Measurements from ENCODE around the gene UFSP1.
"Not testable (repeated sequence)": the region's sequence is repeated elsewhere in the genome, so short reads cannot be mapped to it uniquely, and the experiment has no call there.

UFSP1 gene

DNA sequence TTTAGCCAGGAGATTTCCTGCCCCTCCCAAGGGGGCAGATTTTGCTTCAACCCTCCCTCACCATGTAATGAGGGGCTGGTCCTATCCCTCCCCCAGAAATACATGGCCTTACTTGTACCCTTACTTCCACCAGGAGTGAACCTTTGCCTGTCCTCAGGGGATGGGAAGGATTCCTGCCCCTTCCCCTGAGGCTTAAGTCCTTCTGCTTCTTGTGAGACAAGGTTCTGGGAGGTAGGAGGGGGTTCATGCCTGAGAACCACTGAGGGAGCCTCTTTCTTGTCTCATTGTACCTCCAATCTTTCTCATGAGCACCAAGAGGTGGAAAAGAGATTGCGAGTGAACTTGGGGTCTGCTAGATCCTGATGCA lies 40.3 kb upstream of the UFSP1 start:
- H3K9me3 ChIP-seq (ENCODE audit: low read length), result peaks cover 6% of the 10 kb centered on the region
- no peaks in the 10 kb centered on the region for H3K4me1 ChIP-seq (ENCODE audit: insufficient read depth, low read length, severe bottlenecking)
- H3F3A ChIP-seq (ENCODE audit: insufficient read depth, low read length), result no peaks in the 10 kb centered on the region
- no peak overlapping the region for H3K27ac ChIP-seq (ENCODE audit: low read depth, low read length, poor library complexity, severe bottlenecking)
- no peaks in the 10 kb centered on the region for H3K36me3 ChIP-seq (ENCODE audit: insufficient read depth, low read length)
- TF ChIP-seq EZH2 (IDR thresholded peaks at IDR 0.05; ENCODE audit: borderline replicate concordance, low read length), result no peak
- TF ChIP-seq, protein P1, sequence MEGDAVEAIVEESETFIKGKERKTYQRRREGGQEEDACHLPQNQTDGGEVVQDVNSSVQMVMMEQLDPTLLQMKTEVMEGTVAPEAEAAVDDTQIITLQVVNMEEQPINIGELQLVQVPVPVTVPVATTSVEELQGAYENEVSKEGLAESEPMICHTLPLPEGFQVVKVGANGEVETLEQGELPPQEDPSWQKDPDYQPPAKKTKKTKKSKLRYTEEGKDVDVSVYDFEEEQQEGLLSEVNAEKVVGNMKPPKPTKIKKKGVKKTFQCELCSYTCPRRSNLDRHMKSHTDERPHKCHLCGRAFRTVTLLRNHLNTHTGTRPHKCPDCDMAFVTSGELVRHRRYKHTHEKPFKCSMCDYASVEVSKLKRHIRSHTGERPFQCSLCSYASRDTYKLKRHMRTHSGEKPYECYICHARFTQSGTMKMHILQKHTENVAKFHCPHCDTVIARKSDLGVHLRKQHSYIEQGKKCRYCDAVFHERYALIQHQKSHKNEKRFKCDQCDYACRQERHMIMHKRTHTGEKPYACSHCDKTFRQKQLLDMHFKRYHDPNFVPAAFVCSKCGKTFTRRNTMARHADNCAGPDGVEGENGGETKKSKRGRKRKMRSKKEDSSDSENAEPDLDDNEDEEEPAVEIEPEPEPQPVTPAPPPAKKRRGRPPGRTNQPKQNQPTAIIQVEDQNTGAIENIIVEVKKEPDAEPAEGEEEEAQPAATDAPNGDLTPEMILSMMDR (IDR thresholded peaks at IDR 0.05; ENCODE audit: low read length), result no peak
- no peak overlapping the region for H2AFZ ChIP-seq (ENCODE audit: low read length)
- no peak overlapping the region for H3K4me2 ChIP-seq (ENCODE audit: low read length)
- no peaks in the 10 kb centered on the region for H3K9me2 ChIP-seq (ENCODE audit: low read depth, low read length)
- no peaks in the 10 kb centered on the region for H4K20me1 ChIP-seq (ENCODE audit: insufficient read depth, low read length)
- H3K9ac ChIP-seq (ENCODE audit: low read length), result no peak overlapping the region
- peaks cover 17% of the 10 kb centered on the region; the same call in 1 of the 2 replicates for H3K27me3 ChIP-seq (ENCODE audit: insufficient read depth, low read length)
- no peaks in the 10 kb centered on the region for H3K79me2 ChIP-seq (ENCODE audit: insufficient read depth, low read length)
- no peak overlapping the region for H3K4me3 ChIP-seq (ENCODE audit: low read depth, low read length, poor library complexity, severe bottlenecking)

DNA sequence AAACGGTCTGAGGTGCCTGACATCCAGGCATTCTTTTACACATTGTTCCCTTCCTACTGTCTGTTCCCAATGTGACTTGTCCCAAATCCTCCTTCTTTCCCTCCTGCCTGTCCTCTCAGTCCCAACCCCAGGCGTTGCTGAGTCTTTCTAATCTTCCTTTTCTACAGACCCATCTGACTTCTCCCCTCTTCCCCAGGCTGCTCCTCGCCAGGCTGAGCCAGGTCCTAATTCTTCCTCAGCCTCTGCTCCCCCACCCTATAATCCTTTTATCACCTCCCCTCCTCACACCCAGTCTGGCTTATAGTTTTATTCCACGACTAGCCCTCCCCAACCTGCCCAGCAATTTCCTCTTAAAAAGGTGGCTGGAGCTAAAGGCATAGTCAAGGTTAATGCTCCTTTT lies 34.1 kb upstream of the UFSP1 start:
- H3K27ac ChIP-seq (ENCODE audit: low read depth, low read length, poor library complexity, severe bottlenecking); H3K79me2 ChIP-seq (ENCODE audit: insufficient read depth, low read length); H3K9me2 ChIP-seq (ENCODE audit: low read depth, low read length); H3K9me3 ChIP-seq (ENCODE audit: low read length); H3K36me3 ChIP-seq (ENCODE audit: insufficient read depth, low read length); H3K4me2 ChIP-seq (ENCODE audit: low read length); H4K20me1 ChIP-seq (ENCODE audit: insufficient read depth, low read length); H3K27me3 ChIP-seq (ENCODE audit: insufficient read depth, low read length); H3K4me1 ChIP-seq (ENCODE audit: insufficient read depth, low read length, severe bottlenecking); H3F3A ChIP-seq (ENCODE audit: insufficient read depth, low read length); H3K4me3 ChIP-seq (ENCODE audit: low read depth, low read length, poor library complexity, severe bottlenecking); H3K9ac ChIP-seq (ENCODE audit: low read length); H2AFZ ChIP-seq (ENCODE audit: low read length): not testable (repeated sequence)

DNA sequence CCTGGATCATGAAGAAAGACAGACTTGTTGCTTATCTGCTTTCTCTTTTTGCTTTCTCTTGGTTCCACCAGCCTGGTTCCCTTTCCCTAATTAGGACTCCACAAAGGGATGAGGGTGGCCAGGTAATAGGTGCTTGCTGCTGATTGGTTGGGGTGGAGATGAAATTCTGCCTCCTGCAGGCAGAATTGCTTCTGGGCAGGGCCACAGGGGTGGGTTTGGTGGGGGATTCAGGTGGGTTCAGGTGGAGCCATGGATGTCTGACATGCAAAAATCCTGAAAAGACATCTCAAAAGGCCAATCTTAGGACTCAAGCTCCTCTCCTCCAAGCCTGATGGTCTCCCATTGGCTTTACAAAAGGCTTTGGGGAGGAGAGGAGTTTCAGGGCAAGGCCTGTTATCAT lies 31.5 kb upstream of the UFSP1 start:
- Histone ChIP-seq H2AFZ (ENCODE audit: low read length) (no peak overlapping the region), H3K4me1 (ENCODE audit: insufficient read depth, low read length, severe bottlenecking) (no peaks in the 10 kb centered on the region)

DNA sequence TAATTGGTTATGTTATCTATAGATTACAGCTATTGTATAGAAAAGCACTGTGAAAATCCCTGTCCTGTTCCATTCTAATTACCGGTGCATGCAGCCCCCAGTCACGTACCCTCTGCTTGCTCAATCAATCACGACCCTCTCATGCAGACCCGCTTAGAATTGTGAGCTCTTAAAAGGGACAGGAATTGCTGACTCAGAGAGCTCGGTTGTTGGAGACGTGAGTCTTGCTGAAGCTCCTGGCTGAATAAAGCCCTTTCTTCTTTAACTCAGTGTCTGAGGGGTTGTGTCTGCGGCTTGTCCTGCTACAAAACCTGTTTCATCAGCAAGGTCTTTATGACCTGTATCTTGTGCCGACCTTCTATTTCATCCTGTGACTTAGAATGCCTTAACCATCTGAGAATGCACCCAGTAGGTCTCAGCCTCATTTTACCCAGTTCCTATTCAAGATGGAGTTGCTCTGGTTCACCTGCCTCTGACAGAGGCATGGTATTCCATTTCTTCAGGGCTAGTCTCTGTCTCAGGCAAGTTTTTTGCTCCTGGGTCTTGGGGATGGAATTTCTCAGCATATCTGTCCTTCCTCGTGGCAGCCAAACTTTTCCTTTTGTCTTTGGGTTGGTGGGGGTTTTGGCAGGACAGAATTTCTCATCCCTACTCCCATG lies 30.4 kb upstream of the UFSP1 start:
- not testable (repeated sequence) for H3K36me3 ChIP-seq (ENCODE audit: insufficient read depth, low read length); H3K9me3 ChIP-seq (ENCODE audit: low read length); H3K4me3 ChIP-seq (ENCODE audit: low read depth, low read length, poor library complexity, severe bottlenecking); H2AFZ ChIP-seq (ENCODE audit: low read length); H3K4me1 ChIP-seq (ENCODE audit: insufficient read depth, low read length, severe bottlenecking); H3K79me2 ChIP-seq (ENCODE audit: insufficient read depth, low read length); H3K9me2 ChIP-seq (ENCODE audit: low read depth, low read length); H3K27me3 ChIP-seq (ENCODE audit: insufficient read depth, low read length); H3K4me2 ChIP-seq (ENCODE audit: low read length); H3K27ac ChIP-seq (ENCODE audit: low read depth, low read length, poor library complexity, severe bottlenecking); H3K9ac ChIP-seq (ENCODE audit: low read length); H4K20me1 ChIP-seq (ENCODE audit: insufficient read depth, low read length); H3F3A ChIP-seq (ENCODE audit: insufficient read depth, low read length)

More for the DNA sequence above, 31.5 kb upstream of the UFSP1 start:
- TF ChIP-seq EZH2 (IDR thresholded peaks at IDR 0.05; ENCODE audit: borderline replicate concordance, low read length), result no peak
- TF ChIP-seq, protein P1 (IDR thresholded peaks at IDR 0.05; ENCODE audit: low read length), result no peak
- no peaks in the 10 kb centered on the region for H3K36me3 ChIP-seq (ENCODE audit: insufficient read depth, low read length)
- H3K79me2 ChIP-seq (ENCODE audit: insufficient read depth, low read length), result no peaks in the 10 kb centered on the region
- no peak overlapping the region for H3K4me2 ChIP-seq (ENCODE audit: low read length)
- H3K9me2 ChIP-seq (ENCODE audit: low read depth, low read length), result no peaks in the 10 kb centered on the region
- H3K27me3 ChIP-seq (ENCODE audit: insufficient read depth, low read length), result no peaks in the 10 kb centered on the region
- H4K20me1 ChIP-seq (ENCODE audit: insufficient read depth, low read length), result no peaks in the 10 kb centered on the region
- no peaks in the 10 kb centered on the region for H3K9me3 ChIP-seq (ENCODE audit: low read length)
- no peaks in the 10 kb centered on the region for H3F3A ChIP-seq (ENCODE audit: insufficient read depth, low read length)
- H3K9ac ChIP-seq (ENCODE audit: low read length), result no peak overlapping the region
- H3K27ac ChIP-seq (ENCODE audit: low read depth, low read length, poor library complexity, severe bottlenecking), result no peak overlapping the region
- H3K4me3 ChIP-seq (ENCODE audit: low read depth, low read length, poor library complexity, severe bottlenecking), result no peak overlapping the region

DNA sequence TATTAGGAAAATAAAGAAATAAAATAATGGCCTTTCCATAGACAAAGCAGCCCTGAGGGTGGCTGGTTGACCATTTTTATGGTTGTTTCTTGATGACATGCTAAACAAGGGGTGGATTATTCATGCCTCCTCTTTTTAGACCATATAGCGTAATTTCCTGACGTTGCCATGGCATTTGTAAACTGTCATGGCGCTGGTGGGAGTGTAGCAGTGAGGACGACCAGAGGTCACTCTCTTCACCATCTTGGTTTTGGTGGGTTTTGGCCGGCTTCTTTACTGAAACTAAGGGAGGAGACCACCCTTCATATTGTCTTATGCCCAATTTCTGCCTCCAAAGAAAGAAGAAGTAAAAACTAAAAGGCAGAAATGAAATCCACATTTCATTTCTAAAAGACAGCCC lies 29.8 kb upstream of the UFSP1 start:
- not testable (repeated sequence) for H3K4me3 ChIP-seq (ENCODE audit: low read depth, low read length, poor library complexity, severe bottlenecking); H3K36me3 ChIP-seq (ENCODE audit: insufficient read depth, low read length); H2AFZ ChIP-seq (ENCODE audit: low read length); H3K27me3 ChIP-seq (ENCODE audit: insufficient read depth, low read length); H3F3A ChIP-seq (ENCODE audit: insufficient read depth, low read length); H3K9me2 ChIP-seq (ENCODE audit: low read depth, low read length); H3K4me2 ChIP-seq (ENCODE audit: low read length); H3K79me2 ChIP-seq (ENCODE audit: insufficient read depth, low read length); H3K4me1 ChIP-seq (ENCODE audit: insufficient read depth, low read length, severe bottlenecking); H3K9ac ChIP-seq (ENCODE audit: low read length); H3K27ac ChIP-seq (ENCODE audit: low read depth, low read length, poor library complexity, severe bottlenecking); H4K20me1 ChIP-seq (ENCODE audit: insufficient read depth, low read length); H3K9me3 ChIP-seq (ENCODE audit: low read length)

Measured in OCI-LY1 (cell line).